SHP77 (cell line): ENCODE data around the gene ZNF646.

Experiments used
- DNase-seq, 2 experiments: peaks; one replicate each; lab custom pipeline; 2025; lab: John Stamatoyannopoulos, UW

ZNF646 gene

GRCh38 chr16:31073970-31074813 is at the start of gene ZNF646, which contains the start of gene ZNF668:
ZNF646 (plus strand) TSS chr16:31074422; CDS start chr16:31076325, 1,903 bp downstream.
ZNF668 (minus strand) TSS chr16:31074240; CDS start chr16:31064459, 9,781 bp downstream.
- DNase-seq: peak; percentile 99 to 100

GRCh38 chr16:31025339-31025738 is 48.9 kb upstream of the ZNF646 start:
- no peak for DNase-seq

- DNase-seq: no peak
Observed at GRCh38 chr16:31029272-31029671, 45.0 kb upstream of the ZNF646 start.

- DNase-seq: no peak
Observed at GRCh38 chr16:31031276-31031675, 42.9 kb upstream of the ZNF646 start.

- DNase-seq: peak; percentile 98 to 99
Observed at GRCh38 chr16:31032736-31033708, 41.2 kb upstream of the ZNF646 start, which contains the start of gene STX4. STX4 (plus strand) TSS chr16:31033558; CDS start chr16:31033806, 248 bp downstream.

GRCh38 chr16:31033709-31034492 is 40.3 kb upstream of the ZNF646 start:
- peak; percentile 84 to 90 for DNase-seq

DNA sequence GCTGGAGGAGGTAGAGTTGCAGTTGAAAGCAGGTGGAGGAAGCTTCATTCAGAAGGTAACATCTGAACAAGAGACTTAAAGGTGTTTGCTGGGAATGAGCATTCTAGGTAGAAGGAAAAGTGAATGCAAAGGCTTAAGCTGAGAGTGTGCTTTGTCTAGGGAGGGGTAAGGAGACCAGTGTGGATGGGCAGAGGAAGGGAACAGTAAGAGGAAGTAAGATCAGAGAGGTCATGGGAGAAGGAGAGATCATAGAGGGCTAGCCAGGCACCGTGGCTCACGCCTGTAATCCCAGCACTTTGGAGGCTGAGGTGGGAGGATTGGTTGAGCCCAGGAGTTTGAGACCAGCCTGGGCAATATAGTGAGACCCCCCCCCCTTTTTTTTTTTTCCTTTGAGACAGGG is 37.5 kb upstream of the ZNF646 start:
- DNase-seq: no peak

DNA sequence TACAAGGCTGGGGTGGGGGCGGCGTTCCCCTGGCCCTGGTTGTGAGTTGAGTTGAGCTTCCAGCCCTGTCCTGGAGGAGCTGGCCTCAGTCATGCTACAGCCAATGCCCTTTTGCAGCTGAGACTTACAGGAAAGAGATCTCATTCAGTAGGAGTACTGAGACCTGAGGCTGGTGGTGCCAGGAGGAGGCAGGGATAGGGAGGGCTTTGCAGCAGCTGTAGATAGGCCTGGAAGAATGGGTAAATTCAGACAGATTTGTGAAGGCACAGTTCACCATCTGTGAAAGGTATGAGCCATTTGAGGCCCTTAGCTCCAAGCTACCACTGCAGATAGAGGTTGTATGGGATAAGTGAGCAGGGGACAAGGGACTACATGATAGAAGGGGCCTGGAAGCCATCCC is 35.2 kb upstream of the ZNF646 start:
- DNase-seq: no peak

DNA sequence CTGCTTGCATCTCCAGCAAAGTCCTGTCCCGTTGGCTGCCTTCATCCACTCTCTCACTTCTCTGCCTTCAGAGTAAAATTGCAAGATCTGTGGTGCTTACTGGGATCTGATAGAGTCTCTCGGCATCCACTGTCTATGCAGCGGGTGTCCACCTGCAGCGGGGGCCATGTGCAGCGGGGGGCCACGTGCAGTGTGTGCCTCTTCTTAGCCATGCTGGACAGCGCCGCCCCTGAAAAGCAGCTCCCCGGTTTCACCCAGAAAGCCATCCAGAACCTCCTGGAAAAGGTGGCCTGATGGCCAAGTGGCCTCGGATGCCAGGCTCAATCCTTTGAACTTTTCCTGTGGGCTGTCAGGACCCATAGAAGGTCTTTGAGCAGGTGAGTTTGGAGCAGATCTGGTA is 31.4 kb upstream of the ZNF646 start:
- DNase-seq: no peak

GRCh38 chr16:31043352-31043751 is 30.9 kb upstream of the ZNF646 start:
- no peak for DNase-seq

- DNase-seq: no peak
Observed at GRCh38 chr16:31043898-31044481, 30.2 kb upstream of the ZNF646 start.

DNA sequence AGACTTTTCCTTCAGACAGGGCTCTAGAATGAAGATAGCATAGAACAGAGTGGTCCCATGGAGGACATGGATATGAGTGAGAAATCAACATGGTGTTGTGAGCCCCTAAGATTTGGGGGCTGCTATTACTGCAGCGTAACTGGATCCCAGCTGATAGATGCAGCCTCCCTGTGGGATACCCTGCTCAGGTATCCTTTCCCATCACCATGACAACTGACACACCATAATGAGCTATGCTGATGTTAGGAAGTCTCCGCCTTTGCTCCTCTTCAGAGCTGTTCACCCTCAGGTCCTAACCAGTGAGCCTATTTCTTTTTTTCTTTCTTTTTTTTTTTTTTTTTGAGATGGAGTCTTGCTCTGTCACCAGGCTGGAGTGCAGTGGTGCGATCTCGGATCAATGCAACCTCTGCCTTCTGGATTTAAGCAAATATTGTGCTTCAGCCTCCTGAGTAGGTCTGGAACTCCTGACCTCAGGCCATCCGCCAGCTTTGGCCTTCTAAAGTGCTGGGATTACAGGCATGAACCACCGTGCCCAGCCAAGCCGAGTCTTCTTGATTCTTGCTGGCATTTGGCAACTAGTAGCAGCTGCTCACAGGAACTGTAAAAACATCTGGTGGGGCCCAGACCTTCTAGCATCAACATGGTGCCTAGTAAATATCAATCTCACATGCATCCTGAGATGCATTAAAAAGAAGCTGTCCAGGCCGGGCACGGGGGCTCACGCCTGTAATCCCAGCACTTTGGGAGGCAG is 23.8 kb upstream of the ZNF646 start:
- no peak for DNase-seq

DNA sequence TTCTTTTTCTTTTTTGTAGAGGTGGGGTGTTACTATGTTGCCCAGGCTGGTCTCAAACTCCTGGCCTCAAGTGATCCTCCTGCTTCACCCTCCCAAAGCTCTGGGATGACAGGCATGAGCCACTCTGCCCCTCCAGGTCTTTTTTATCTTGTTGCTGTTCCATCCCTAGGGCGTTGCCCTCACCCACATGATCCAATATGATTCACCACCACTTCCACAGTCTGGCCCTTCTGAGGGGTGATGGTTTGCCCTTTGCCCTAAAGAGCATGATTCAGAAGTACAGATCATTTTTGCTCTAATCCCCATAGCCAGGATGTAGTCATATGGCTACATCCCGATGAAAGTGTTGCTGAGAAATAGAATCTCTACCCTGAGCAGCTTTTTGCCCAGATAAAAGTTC is 22.1 kb upstream of the ZNF646 start:
- no peak for DNase-seq

DNA sequence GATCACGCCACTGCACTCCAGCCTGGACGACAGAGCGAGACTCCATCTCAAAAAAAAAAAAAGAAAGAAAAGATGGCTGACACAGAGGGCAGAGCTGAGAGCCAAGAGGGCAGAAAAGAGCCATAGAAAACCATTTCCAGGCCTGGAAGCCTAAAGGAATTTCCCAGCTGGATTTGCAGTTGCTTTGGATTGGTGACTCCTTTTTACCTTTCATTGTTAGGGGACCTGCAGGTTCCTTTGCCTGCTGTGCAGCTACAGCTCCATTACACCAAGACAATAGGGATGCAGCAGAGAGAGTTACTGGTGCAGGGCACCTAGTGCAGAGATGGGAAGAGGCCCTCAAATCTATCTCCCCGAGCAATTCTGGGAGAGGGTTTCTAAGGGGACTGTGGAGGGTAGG is 18.6 kb upstream of the ZNF646 start:
- DNase-seq: no peak

DNA sequence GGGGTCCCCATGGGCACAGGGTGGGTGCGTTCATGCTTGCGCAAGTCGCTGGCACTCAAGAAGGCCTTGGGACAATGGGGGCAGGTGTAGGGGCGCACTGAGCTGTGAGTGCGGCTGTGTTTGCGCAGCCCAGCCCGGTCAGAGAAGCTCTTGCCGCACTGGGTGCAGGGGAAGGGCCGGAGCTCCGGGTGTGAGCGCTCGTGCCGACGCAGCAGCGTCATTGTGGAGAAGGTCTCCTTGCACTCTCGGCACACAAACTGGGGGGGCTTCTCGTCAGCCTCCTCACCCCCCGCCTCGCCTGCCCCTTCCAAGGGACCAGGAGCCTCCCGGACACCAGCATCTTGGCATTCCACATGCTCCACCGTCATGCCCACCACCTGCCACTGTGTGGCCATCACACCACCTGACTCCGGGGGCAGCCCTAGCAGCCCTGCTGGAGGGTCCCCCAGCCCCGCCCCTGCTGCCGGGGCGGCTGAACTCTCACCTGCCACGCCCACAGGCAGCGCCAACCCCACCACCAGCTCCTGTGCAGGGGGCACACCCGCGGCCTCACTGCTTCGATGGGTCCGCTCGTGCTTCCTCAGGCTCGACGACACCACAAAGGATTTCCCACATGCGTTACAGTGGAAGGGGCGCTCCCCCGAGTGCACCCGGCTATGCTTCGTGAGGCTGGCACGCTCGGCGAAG is 13.0 kb upstream of the ZNF646 start:
- no peak for DNase-seq

DNA sequence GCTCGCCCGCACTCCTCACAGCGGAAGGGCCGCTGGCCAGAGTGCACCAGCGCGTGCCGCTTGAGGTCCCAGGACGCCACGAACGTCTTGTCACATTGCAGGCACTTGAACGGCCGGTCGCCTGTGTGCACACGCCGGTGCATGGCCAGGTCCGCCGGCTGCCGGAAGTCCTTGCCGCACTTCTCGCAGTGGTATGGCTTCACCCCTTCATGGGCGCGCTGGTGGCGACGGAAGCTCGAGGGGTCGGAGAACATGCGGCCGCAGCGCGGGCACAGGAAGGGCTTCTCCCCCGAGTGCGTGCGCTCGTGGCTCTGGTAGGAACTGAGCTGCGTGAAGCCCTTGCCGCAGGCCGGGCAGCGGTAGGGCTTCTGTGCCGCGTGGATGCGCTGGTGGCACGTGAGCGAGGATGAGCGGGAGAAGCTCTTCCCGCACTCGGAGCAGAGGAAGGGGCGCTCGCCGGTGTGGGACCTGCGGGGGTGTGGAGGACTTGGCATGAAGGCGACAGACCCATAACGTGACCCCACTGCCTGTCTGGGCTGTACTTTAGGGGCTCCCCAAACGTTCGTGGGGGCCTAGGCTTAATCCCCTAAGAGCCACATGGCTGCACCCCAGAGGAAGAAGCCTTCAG is 12.3 kb upstream of the ZNF646 start:
- no peak for DNase-seq

- no peak for DNase-seq
Observed at GRCh38 chr16:31063495-31063842, 10.8 kb upstream of the ZNF646 start.

DNA sequence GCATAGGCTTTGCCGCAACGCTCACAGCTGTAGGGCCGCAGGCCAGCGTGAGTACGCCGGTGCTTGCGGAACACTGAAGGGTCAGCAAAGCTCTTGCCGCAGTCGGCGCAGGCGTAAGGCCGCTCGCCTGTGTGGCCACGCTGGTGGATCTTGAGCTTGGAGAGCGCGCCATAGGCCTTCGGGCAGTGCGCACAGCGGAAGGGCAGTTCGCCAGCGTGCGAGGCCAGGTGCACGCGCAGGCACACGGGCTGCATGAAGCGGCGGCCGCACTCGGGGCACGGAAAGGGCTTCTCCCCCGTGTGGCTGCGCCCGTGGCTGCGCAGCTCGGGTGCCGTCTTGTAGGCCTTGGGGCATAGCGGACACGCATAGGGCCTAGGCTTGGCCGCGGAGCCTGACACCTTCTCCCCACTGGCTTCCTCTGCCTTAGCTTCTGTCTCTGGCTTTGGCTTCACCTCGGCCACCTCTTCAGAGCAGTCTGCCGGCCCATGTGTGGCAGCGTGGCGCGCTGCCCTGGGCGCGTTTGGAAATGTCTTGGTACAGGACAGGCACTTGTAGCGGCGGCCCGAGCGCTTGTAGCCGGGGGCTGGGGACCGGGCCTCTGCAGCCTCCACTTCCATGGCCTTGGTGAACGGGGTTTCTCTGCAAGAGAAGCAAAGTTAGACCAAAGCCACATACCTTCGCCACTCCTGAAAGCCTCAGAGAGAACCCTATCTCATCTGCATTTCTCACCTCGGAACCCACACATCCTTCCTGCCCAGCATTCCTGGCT is 10.2 kb upstream of the ZNF646 start:
- DNase-seq: no peak
